BE2C (cell line): ENCODE results near the gene DOP1A.
A peak's percentile ranks its signal among the peaks of the same experiment; 100 is the strongest.

Experiments used
- DNase-seq: peaks from one replicate; pipeline ENCODE4 v3.0.0-alpha.2; 2020
- H3K27me3 ChIP-seq: fragments of 250-450 bp; sonication (Bioruptor Pico); 2 replicates; pipeline ENCODE4 v1.5.1; 2020; ENCODE audit warnings: mild to moderate bottlenecking
- H3K36me3 ChIP-seq: fragments of 250-450 bp; sonication (Bioruptor Pico); 2 replicates; pipeline ENCODE4 v1.5.1; 2020; ENCODE audit warnings: mild to moderate bottlenecking
- H3K4me1 ChIP-seq: fragments of 250-450 bp; sonication (Bioruptor Pico); 2 replicates; pipeline ENCODE4 v1.5.1; 2020
- H3K4me3 ChIP-seq: 2 replicates; pipeline ENCODE4 v1.5.1; 2011; ENCODE audit warnings: low read depth, low read length
- H3K9me3 ChIP-seq: fragments of 250-450 bp; sonication (Bioruptor Pico); 2 replicates; pipeline ENCODE4 v1.5.1; 2020
- CTCF ChIP-seq: IDR thresholded peaks from 2 replicates; pipeline ENCODE4 v1.5.1; 2012; ENCODE audit warnings: mild to moderate bottlenecking, low read depth, low read length

Gene DOP1A

GRCh38 chr6:83068616-83069015 lies 1.1 kb downstream of the DOP1A start:
- H3K4me3 ChIP-seq, result peak overlapping the region; percentile 83
- no peak for DNase-seq
- no peaks in the 10 kb centered on the region for H3K9me3 ChIP-seq
- H3K27me3 ChIP-seq, result no peaks in the 10 kb centered on the region
- no peaks in the 10 kb centered on the region for H3K4me1 ChIP-seq
- TF ChIP-seq CTCF, result no peak
- H3K36me3 ChIP-seq, result no peaks in the 10 kb centered on the region

GRCh38 chr6:83069633-83070032 lies 2.2 kb downstream of the DOP1A start:
- no peaks in the 10 kb centered on the region for H3K4me1 ChIP-seq
- no peaks in the 10 kb centered on the region for H3K36me3 ChIP-seq
- H3K4me3 ChIP-seq, result no peak overlapping the region
- H3K9me3 ChIP-seq, result no peaks in the 10 kb centered on the region
- no peak for DNase-seq
- TF ChIP-seq CTCF, result no peak
- no peaks in the 10 kb centered on the region for H3K27me3 ChIP-seq

- no peak overlapping the region for H3K4me3 ChIP-seq
- no peak for DNase-seq
- no peaks in the 10 kb centered on the region for H3K36me3 ChIP-seq
- TF ChIP-seq CTCF, result no peak
- no peaks in the 10 kb centered on the region for H3K9me3 ChIP-seq
- no peaks in the 10 kb centered on the region for H3K4me1 ChIP-seq
- no peaks in the 10 kb centered on the region for H3K27me3 ChIP-seq
Measured at GRCh38 chr6:83071023-83071422, 3.6 kb downstream of the DOP1A start.

GRCh38 chr6:83071707-83072106 lies 4.2 kb downstream of the DOP1A start:
- H3K36me3 ChIP-seq, result no peaks in the 10 kb centered on the region
- H3K4me3 ChIP-seq, result no peak overlapping the region
- no peaks in the 10 kb centered on the region for H3K9me3 ChIP-seq
- DNase-seq, result no peak
- no peaks in the 10 kb centered on the region for H3K4me1 ChIP-seq
- no peak for TF ChIP-seq CTCF
- H3K27me3 ChIP-seq, result no peaks in the 10 kb centered on the region

- no peaks in the 10 kb centered on the region for H3K9me3 ChIP-seq
- no peak overlapping the region for H3K4me3 ChIP-seq
- no peak for DNase-seq
- H3K4me1 ChIP-seq, result no peaks in the 10 kb centered on the region
- H3K36me3 ChIP-seq, result no peaks in the 10 kb centered on the region
- no peaks in the 10 kb centered on the region for H3K27me3 ChIP-seq
- TF ChIP-seq CTCF, result no peak
Measured at GRCh38 chr6:83072726-83073125, 5.3 kb downstream of the DOP1A start.

- TF ChIP-seq CTCF, result no peak
- H3K36me3 ChIP-seq, result no peaks in the 10 kb centered on the region
- no peaks in the 10 kb centered on the region for H3K27me3 ChIP-seq
- H3K9me3 ChIP-seq, result no peaks in the 10 kb centered on the region
- no peaks in the 10 kb centered on the region for H3K4me1 ChIP-seq
- H3K4me3 ChIP-seq, result no peak overlapping the region
- no peak for DNase-seq
Measured at GRCh38 chr6:83073615-83074014, 6.1 kb downstream of the DOP1A start.
